NCI-H1417 (cell line): ENCODE data around the gene IPO4.

Source experiments
- DNase-seq, 3 experiments: peaks; one replicate each; lab custom pipeline; 2025; lab: John Stamatoyannopoulos, UW

IPO4 gene

GRCh38 chr14:24194186-24194872 lies 5.7 kb upstream of the IPO4 start:
- no peak for DNase-seq

DNA sequence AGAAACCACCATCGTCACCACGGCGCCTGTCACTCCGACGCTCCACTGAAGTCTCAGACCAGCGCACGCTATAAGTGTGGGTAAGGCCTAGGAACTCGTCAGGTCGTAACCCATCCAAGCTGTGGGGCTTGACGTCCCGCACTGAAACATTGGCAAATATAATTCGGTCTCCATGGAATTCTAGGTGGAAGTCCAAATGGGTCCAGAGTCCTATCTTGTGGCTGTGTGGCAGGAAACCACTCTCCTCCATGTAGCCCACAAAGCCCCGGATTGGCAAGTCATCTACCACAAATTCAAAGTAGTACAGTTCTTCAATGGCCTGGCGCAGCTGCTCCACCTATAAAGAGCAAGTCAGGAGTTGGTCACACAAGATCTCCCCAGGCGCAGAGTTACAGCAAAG lies 4.3 kb upstream of the IPO4 start:
- DNase-seq: no peak

GRCh38 chr14:24190416-24190815 lies 1.8 kb upstream of the IPO4 start:
- DNase-seq: no peak

- DNase-seq: no peak
Measured at GRCh38 chr14:24189460-24189859, 844 bp upstream of the IPO4 start.

- no peak for DNase-seq
Measured at GRCh38 chr14:24189059-24189375, 401 bp upstream of the IPO4 start.

DNA sequence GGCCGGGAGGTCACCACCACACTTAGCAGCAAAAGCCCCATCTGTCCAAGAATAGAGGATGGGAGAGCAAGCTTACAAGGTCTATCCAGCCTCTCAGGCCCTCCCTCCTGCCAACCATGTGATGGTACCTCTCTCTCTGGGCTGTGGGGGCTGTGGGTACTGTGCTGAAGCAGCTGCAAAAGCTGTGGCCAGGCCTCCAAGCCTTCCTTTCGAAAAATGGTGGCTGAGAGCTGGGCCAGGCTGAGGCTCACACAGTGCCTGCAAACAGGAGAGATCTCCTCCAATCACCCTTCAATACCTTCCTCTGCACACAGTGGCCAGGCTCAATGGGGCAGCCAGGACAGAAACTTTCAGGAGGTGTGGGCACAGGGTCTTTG lies 1.1 kb downstream of the IPO4 start:
- no peak for DNase-seq

DNA sequence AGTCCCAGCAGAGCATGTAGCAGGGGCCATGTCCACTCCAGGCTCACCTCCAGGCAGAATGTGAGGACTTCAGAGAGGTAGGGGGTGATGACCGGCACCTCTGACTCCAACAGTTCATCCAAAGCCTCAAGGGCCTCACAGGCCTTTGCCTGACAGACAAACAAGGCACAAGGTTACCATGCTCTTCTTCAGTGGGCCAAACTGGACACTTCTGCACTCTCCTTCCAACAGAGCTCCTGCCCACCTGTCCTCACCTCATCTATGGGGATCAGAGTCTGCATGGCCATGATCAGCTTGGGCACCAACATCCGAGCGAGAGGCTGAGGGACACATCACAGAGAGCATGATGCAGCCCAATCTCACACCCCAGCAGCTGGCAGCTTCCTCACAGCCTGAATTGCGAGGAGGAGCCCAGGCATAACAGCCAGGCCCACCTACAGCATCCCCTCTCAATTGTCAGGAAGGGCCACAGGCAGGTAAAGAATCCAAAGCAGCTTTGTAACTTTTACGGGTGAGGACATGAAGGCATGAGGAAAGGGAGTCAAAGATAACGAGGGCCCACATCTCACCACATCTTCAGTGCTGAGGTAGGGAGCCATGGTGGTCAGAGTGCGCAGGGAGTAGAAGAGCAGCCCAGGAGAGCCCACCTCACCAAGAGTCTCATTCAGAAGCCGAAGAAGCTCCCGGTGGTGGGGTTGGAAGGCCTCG lies 1.6 kb downstream of the IPO4 start:
- no peak for DNase-seq

DNA sequence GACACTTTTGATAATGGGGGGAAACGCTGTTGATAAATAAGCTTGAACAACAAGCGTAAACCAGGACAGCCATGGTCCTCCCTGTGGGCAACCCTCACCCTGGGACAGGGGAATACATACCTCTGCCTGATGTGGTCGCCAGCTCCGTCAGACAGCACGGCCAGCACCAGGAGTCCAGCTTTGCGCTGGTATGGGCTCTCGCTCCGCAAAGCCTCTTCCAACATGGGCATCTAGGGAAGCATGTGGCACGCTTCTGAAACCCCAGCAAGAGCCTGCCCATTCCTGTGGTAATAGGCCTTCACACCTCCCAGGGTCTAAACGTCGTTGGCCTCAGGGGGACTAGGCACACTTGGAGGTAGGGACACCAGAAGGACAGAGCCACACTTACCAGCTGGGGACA lies 2.9 kb downstream of the IPO4 start:
- no peak for DNase-seq

- no peak for DNase-seq
Measured at GRCh38 chr14:24185026-24185425, 3.6 kb downstream of the IPO4 start.

DNA sequence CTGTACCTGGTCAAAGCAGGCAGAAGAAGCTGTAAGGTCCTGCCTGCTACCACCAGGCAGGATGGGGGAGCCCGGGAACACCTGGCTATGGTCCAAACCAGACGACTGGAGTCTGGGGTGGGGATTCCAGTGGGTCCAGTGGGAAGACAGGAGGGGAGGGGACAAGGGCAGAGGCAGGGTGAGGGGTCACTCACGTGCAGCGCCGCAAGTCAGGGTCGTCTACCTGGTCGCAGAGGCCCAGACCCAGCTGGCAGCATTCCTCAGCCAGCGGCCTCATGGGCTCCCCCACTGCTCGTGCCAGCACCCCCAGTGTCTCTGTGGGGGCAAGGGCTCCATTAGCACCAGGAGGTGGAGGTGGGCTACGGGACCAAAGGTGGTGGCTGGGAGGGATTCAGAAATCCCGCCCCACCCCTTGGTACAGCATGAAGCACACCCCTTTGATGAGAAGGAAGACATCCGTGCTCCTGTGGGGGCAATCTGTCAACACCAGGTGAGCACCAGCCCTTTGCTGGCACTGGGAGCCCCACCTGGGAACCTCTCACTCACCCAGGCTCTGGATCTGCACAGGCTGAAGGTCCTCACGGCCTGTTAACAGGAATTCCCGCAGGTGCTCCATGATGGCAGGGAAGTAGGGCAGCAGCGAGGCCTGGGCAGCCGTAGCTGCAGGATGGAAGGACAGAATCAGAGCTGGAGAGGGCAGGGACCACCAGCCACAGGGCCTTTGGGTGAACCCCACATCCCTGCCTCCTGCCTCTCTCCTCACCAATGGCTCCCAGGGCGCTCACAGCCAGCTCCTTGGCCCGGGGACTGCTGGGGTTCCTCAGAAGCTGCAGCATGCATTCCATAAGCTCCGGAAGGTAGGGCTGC lies 4.3 kb downstream of the IPO4 start:
- no peak for DNase-seq

- DNase-seq: no peak
Measured at GRCh38 chr14:24183014-24183481, 5.6 kb downstream of the IPO4 start.

- no peak for DNase-seq
Measured at GRCh38 chr14:24182110-24182882, 6.3 kb downstream of the IPO4 start.

- no peak for DNase-seq
Measured at GRCh38 chr14:24181371-24182077, 7.1 kb downstream of the IPO4 start.

DNA sequence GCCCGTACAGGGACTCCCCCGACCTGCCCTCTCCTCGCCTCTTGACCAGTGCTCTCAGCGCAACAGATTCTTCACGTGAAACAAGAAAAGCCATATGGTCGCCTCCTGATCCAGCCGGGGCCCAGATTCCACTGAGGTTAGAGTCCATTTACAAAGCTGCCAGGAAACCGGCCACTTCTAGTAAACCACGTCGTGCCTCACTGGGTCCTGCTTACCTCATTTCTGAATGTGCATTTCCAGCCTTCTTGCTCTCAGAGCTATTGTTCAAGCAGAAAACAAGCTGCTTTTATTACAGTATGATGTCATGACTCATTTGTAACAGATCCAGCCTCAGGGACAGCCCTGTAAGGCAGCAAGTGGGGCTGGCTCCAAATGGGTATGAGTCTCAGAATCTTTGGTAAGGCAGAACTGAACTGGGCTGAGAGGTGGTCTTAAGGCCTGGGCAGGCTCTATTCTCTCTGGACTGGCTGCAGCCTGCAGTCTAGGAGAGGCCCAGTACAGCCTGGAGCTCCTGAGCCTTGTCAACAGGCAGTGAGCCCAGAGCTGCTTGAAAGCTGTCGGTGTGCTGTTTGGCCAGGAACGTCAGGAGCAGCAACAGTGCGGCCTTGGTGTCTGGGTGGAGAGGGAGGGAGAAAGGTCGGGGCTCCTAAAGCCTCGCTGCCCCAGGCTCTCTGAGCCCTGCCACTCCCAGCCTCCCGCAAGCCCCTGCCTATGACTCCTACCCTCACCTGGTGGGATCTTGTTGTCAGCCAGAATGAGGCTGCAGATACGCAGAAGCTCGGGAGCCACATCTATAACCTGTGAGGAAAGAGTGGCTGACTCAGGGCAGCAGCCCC lies 8.4 kb downstream of the IPO4 start:
- DNase-seq: no peak

GRCh38 chr14:24179294-24179960 lies 9.2 kb downstream of the IPO4 start:
- no peak for DNase-seq

DNA sequence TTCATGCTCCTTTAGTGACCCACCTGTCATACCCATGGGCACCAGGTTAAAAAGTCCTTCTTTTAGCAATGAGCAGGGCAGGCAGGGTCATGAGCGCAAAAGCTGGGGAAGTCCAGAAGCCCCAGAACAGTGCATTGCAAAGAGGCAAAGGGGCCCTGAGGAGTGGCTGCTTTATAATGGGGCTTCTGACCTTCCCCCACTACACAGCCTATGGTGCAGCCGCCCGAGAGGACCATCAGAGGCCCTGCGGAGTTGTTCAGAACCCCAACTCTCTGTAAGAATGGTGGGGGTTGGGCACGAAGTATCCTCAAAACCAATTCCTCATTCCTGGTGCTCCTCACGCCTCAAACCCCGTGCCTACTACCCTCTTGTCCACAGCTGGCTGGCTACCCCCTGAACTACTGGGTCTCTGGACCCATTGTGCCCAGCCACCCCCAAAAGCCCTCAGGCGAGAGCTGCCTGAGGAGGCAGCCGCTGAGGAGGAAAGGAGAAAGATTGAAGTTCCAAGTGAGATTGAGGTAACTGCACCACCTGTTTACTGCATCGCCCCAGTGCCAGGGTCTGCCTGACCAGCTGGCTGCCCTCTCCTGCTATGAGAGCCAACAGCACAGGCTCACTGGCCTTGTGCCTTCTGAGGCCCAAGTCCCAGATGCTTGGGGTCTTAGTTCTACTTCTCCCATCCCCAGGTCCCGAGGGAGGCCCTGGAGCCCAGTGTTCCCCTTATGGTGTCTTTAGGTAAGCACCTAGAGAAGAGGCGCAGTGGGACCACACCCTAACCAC lies 10.0 kb downstream of the IPO4 start:
- DNase-seq: no peak

- DNase-seq: no peak
Measured at GRCh38 chr14:24177891-24178290, 10.7 kb downstream of the IPO4 start.

DNA sequence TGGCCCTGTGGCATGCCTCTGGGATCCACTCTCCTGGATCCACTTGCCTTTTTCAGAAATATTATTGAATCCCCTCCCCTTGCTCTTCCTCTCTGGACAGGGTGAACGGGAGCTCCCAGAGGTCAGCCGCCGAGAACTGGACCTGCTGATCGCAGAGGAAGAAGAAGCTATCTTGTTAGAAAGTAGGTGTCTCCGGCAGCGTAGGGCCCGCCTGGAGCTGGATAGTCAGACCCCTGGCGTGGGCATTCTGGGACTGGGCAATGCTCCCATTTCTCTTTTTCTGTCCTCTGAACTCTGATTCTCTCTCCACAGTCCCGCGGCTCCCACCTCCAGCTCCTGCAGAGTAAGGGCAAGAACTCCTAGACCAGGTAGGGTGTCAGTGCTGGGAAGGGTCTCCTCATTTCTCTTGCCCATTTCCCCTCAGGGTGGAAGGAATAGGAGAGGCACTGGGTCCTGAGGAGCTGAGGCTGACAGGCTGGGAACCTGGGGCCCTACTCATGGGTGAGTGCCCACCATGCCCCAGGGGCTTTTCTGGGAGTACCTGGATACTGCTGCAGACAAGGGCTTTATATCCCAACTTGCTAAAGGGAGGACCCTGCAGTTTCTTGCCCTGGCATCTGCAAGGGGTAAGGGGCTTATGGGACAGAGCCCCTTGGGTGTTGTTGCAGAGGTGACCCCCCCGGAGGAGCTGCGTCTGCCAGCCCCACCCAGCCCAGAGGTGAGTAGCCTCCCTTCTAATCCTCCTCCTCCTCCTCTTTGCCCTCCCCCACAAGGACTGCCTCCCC lies 11.4 kb downstream of the IPO4 start:
- no peak for DNase-seq
